NCI-H2029 treated with DMSO at 0.1 percent for 48 hours (cell line): ENCODE data around the gene ZNF324B.
"Not testable (repeated sequence)": the region's sequence is repeated elsewhere in the genome, so short reads cannot be mapped to it uniquely, and the experiment has no call there.

ENCODE experiments used
- DNase-seq: peaks from one replicate; lab custom pipeline; 2025; lab: John Stamatoyannopoulos, UW

ZNF324B gene

GRCh38 chr19:58480481-58480830, 29.0 kb downstream of the ZNF324B start:
- no peak for DNase-seq

GRCh38 chr19:58480831-58481230, 29.4 kb downstream of the ZNF324B start:
- no peak for DNase-seq

GRCh38 chr19:58482372-58482771, 30.9 kb downstream of the ZNF324B start:
- DNase-seq: no peak

DNA sequence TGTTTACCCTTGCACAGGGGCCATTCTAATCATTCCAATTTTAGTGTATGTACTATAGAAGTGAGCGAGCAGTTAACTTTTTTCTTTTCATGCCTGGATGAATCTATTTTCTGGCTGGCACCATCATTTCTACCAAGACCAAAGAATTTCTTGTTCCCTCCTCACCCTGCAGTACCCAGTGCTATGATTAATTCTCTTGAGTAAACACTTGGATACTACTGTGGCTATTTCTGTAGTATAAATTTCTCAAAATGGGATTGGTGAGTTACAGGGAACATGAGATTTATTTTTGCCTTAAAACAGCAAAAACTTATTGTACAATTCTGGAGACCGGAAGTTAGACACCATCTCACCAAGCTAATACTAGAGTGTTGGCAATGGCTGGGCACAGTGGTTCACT, 32.4 kb downstream of the ZNF324B start:
- no peak for DNase-seq

DNA sequence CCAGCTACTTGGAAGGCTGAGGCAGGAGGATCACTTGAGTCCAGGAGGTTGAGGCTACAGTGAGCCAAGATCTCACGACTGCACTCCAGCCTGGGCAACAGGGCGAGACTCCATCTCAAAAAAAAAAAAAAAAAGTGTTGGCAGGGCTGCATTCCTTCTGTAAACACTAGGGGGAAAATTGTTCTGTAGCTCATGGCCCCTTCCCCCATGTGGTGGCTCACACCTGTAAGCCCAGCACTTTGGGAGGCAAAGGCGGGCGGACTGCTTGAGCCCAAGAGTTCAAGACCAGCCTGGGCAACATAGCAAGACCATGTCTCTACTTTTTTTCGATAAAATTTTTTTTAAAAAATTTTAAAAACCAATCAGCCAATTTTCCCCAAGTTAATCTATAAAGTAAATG, 32.9 kb downstream of the ZNF324B start:
- not testable (repeated sequence) for DNase-seq

GRCh38 chr19:58491393-58491792, 40.0 kb downstream of the ZNF324B start:
- DNase-seq: no peak

- no peak for DNase-seq
These were observed 40.8 kb downstream of the ZNF324B start for GRCh38 chr19:58492265-58492664.

GRCh38 chr19:58497634-58498170, 46.3 kb downstream of the ZNF324B start:
- DNase-seq: no peak

GRCh38 chr19:58498316-58499020, 47.0 kb downstream of the ZNF324B start:
- no peak for DNase-seq

GRCh38 chr19:58499021-58499927, 47.9 kb downstream of the ZNF324B start:
- DNase-seq: peak; percentile 94

DNA sequence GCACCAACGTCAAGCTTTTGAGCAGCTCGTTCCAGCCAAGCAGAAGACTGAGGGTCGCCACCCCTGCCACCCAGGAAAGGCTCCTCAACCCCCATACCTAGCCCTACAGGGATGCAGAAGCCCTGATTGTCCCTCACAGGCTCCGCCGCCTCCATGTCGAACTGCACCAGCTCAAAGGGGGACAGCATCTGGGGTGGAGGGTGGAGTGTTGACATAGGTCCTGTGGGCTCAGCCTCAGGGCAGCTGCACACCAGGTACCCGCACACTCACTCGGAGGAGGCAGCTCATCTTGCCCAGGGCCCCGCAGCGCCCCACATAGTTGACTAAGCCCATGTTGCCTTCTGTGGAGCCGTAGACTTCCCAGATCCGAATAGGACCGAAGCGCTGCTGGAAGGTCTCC, 48.8 kb downstream of the ZNF324B start:
- no peak for DNase-seq
